HepG2 (cell line): ENCODE results near the gene OMA1.

Source experiments
- CTCF ChIP-seq: sonication (generic); formaldehyde crosslinking; IDR thresholded peaks from 2 replicates; pipeline ENCODE4 v1.5.0; 2020; ENCODE audit warnings: mild to moderate bottlenecking, missing genetic modification reagents, moderate library complexity
- GABPA ChIP-seq, 2 experiments: IDR thresholded peaks; 2 replicates each; pipeline ENCODE4 v1.6.1; 2011 to 2016; ENCODE audit warnings: low read depth in 2 of 2, low read length in 1 of 2, missing biosample characterization in 1 of 2, missing genetic modification characterization in 1 of 2
- HBP1 ChIP-seq: IDR thresholded peaks from 2 replicates; pipeline ENCODE4 v1.6.1; 2016; ENCODE audit warnings: low read depth, control low read depth
- KAT7 ChIP-seq: IDR thresholded peaks from 2 replicates; pipeline ENCODE4 v1.6.1; 2018; ENCODE audit warnings: borderline replicate concordance, missing compliant biosample characterization
- MAFG ChIP-seq: sonication (generic); formaldehyde crosslinking; IDR thresholded peaks from 2 replicates; pipeline ENCODE4 v1.5.1; 2020; ENCODE audit warnings: mild to moderate bottlenecking, missing genetic modification reagents
- NR3C1 ChIP-seq: sonication (generic); formaldehyde crosslinking; IDR thresholded peaks from 2 replicates; pipeline ENCODE4 v1.4.0; 2020; ENCODE audit warnings: missing genetic modification reagents
- POLR2A ChIP-seq, 2 experiments: IDR thresholded peaks; 2 replicates each; pipeline ENCODE4 v1.6.1; 2011; ENCODE audit warnings: low read depth in 2 of 2, low read length in 2 of 2, mild to moderate bottlenecking in 1 of 2, moderate library complexity in 1 of 2; ENCODE audit not compliant: insufficient read depth in 1 of 2
- SRF ChIP-seq: IDR thresholded peaks from 2 replicates; pipeline ENCODE4 v1.6.1; 2011; ENCODE audit warnings: mild to moderate bottlenecking, low read depth, low read length, moderate library complexity
- STAG1 ChIP-seq: sonication (generic); formaldehyde crosslinking; IDR thresholded peaks from 2 replicates; pipeline ENCODE4 v1.4.0; 2020; ENCODE audit warnings: missing genetic modification reagents
- ZNF263 ChIP-seq: sonication (generic); formaldehyde crosslinking; IDR thresholded peaks from 2 replicates; pipeline ENCODE4 v1.4.0; 2020; ENCODE audit warnings: missing genetic modification reagents

DNA sequence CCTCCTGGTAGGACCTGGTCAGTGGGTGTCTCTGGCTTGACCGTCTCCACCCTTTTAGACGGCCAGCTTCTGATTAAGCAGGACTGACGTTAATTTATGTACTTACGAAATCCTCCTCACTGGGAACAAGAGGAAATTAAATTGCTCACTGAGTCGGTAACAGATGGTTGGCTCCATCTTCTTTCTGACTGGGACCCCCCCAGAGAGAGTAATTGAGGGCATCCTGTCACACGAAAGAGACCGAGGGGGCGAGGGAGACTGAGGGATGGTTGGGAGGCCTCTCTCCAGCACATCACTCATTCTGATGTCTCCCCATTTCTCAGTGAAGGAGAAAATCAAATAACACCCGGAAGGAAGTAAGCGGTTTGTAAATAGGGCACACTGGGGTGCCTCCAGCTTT is 104.8 kb downstream of the OMA1 start:
- TF ChIP-seq POLR2A (IDR thresholded peaks at IDR 0.05; ENCODE audit: insufficient read depth in 1 of 2, low read depth in 2 of 2, low read length in 2 of 2) (no peak), CTCF (CRISPR knock-in tag) (no peak), SRF (no peak), GABPA (IDR thresholded peaks at IDR 0.05; ENCODE audit: low read depth, low read length) (no peak), GABPA (CRISPR knock-in tag; IDR thresholded peaks at IDR 0.05; ENCODE audit: low read depth) (no peak), KAT7 (CRISPR knock-in tag) (no peak), HBP1 (no peak), ZNF263 (CRISPR knock-in tag) (no peak), MAFG (CRISPR knock-in tag) (no peak), NR3C1 (no peak), STAG1 (no peak)
